Rectal smooth muscle tissue (tissue), 1 donor: ENCODE measurements around the gene MAST4.

Experiments
- H3K27ac ChIP-seq: one replicate; pipeline ENCODE4 v1.7.0; 2013; ENCODE audit warnings: low read depth, low read length, inconsistent platforms
- H3K27me3 ChIP-seq: one replicate; pipeline ENCODE4 v1.7.0; 2013; ENCODE audit warnings: low read length; ENCODE audit not compliant: control insufficient read depth, insufficient read depth
- H3K36me3 ChIP-seq: one replicate; pipeline ENCODE4 v1.7.0; 2013; ENCODE audit warnings: low read length; ENCODE audit not compliant: control insufficient read depth, insufficient read depth
- H3K4me1 ChIP-seq: one replicate; pipeline ENCODE4 v1.7.0; 2013; ENCODE audit warnings: low read length; ENCODE audit not compliant: control insufficient read depth, insufficient read depth
- H3K4me3 ChIP-seq: one replicate; pipeline ENCODE4 v1.7.0; 2013; ENCODE audit warnings: low read length
- H3K9ac ChIP-seq: one replicate; pipeline ENCODE4 v1.7.0; 2013; ENCODE audit warnings: low read length

MAST4 gene

GRCh38 chr5:66870708-66871107 is 274.5 kb downstream of the MAST4 start:
- Histone ChIP-seq H3K27me3 (no peaks in the 10 kb centered on the region), H3K9ac (no peak overlapping the region), H3K36me3 (no peaks in the 10 kb centered on the region), H3K4me1 (no peaks in the 10 kb centered on the region), H3K4me3 (no peak overlapping the region), H3K27ac (no peak overlapping the region)

- Histone ChIP-seq H3K4me3 (no peak overlapping the region), H3K27me3 (no peaks in the 10 kb centered on the region), H3K36me3 (no peaks in the 10 kb centered on the region), H3K9ac (no peak overlapping the region), H3K27ac (no peak overlapping the region), H3K4me1 (no peaks in the 10 kb centered on the region)
These were observed 275.5 kb downstream of the MAST4 start for GRCh38 chr5:66871651-66872050.

GRCh38 chr5:66872736-66873331 is 276.6 kb downstream of the MAST4 start:
- H3K4me3 ChIP-seq = no peak overlapping the region
- no peaks in the 10 kb centered on the region for H3K27me3 ChIP-seq
- no peaks in the 10 kb centered on the region for H3K36me3 ChIP-seq
- H3K27ac ChIP-seq = no peak overlapping the region
- H3K4me1 ChIP-seq = no peaks in the 10 kb centered on the region
- no peak overlapping the region for H3K9ac ChIP-seq

- no peaks in the 10 kb centered on the region for H3K4me1 ChIP-seq
- no peak overlapping the region for H3K27ac ChIP-seq
- no peaks in the 10 kb centered on the region for H3K27me3 ChIP-seq
- H3K36me3 ChIP-seq = no peaks in the 10 kb centered on the region
- no peak overlapping the region for H3K9ac ChIP-seq
- no peak overlapping the region for H3K4me3 ChIP-seq
These were observed 277.8 kb downstream of the MAST4 start for GRCh38 chr5:66874004-66874403.

- Histone ChIP-seq H3K27me3 (no peaks in the 10 kb centered on the region), H3K4me1 (no peaks in the 10 kb centered on the region), H3K36me3 (no peaks in the 10 kb centered on the region), H3K9ac (no peak overlapping the region), H3K4me3 (no peak overlapping the region), H3K27ac (no peak overlapping the region)
These were observed 279.1 kb downstream of the MAST4 start for GRCh38 chr5:66875315-66875714.

GRCh38 chr5:66876266-66876807 is 280.1 kb downstream of the MAST4 start:
- H3K27ac ChIP-seq = no peak overlapping the region
- no peaks in the 10 kb centered on the region for H3K4me1 ChIP-seq
- no peaks in the 10 kb centered on the region for H3K27me3 ChIP-seq
- H3K9ac ChIP-seq = no peak overlapping the region
- no peak overlapping the region for H3K4me3 ChIP-seq
- H3K36me3 ChIP-seq = no peaks in the 10 kb centered on the region

GRCh38 chr5:66877843-66878242 is 281.6 kb downstream of the MAST4 start:
- no peak overlapping the region for H3K4me3 ChIP-seq
- H3K27me3 ChIP-seq = no peaks in the 10 kb centered on the region
- H3K36me3 ChIP-seq = no peaks in the 10 kb centered on the region
- H3K9ac ChIP-seq = no peak overlapping the region
- no peak overlapping the region for H3K27ac ChIP-seq
- H3K4me1 ChIP-seq = peaks cover 5% of the 10 kb centered on the region

- Histone ChIP-seq H3K27me3 (no peaks in the 10 kb centered on the region), H3K4me3 (no peak overlapping the region), H3K4me1 (peaks cover 5% of the 10 kb centered on the region), H3K27ac (no peak overlapping the region), H3K9ac (no peak overlapping the region), H3K36me3 (no peaks in the 10 kb centered on the region)
These were observed 284.2 kb downstream of the MAST4 start for GRCh38 chr5:66880401-66880800.

- Histone ChIP-seq H3K9ac (no peak overlapping the region), H3K36me3 (no peaks in the 10 kb centered on the region), H3K4me3 (no peak overlapping the region), H3K27ac (no peak overlapping the region), H3K27me3 (no peaks in the 10 kb centered on the region), H3K4me1 (peaks cover 5% of the 10 kb centered on the region)
These were observed 285.4 kb downstream of the MAST4 start for GRCh38 chr5:66881480-66882161.

GRCh38 chr5:66882606-66883227 is 286.5 kb downstream of the MAST4 start:
- Histone ChIP-seq H3K27me3 (no peaks in the 10 kb centered on the region), H3K4me1 (peaks cover 5% of the 10 kb centered on the region), H3K4me3 (no peak overlapping the region), H3K9ac (no peak overlapping the region), H3K27ac (no peak overlapping the region), H3K36me3 (no peaks in the 10 kb centered on the region)

GRCh38 chr5:66884564-66885243 is 288.5 kb downstream of the MAST4 start:
- Histone ChIP-seq H3K4me3 (no peak overlapping the region), H3K4me1 (peaks cover 8% of the 10 kb centered on the region), H3K27me3 (no peaks in the 10 kb centered on the region), H3K27ac (no peak overlapping the region), H3K36me3 (no peaks in the 10 kb centered on the region), H3K9ac (no peak overlapping the region)

GRCh38 chr5:66886941-66887340 is 290.7 kb downstream of the MAST4 start:
- Histone ChIP-seq H3K27me3 (no peaks in the 10 kb centered on the region), H3K4me3 (no peak overlapping the region), H3K36me3 (no peaks in the 10 kb centered on the region), H3K27ac (no peak overlapping the region), H3K4me1 (peaks cover 6% of the 10 kb centered on the region), H3K9ac (no peak overlapping the region)
